Glutamatergic neuron (in vitro differentiated cells): ENCODE measurements around the gene CDK5RAP2. TPM values are rescaled to one million over a fixed set of nuclear protein-coding genes. Genes with fewer than 3 reads are reported as not detected.

Experiments used
- DNase-seq: peaks from one replicate; pipeline ENCODE4 v3.0.0; 2022
- H3K27ac Mint-ChIP-seq: one replicate; pipeline ENCODE4 v1.8.0; 2020; ENCODE audit warnings: mild to moderate bottlenecking, mixed read lengths, inconsistent platforms; ENCODE audit not compliant: unreplicated experiment
- H3K27me3 Mint-ChIP-seq: one replicate; pipeline ENCODE4 v1.8.0; 2020; ENCODE audit warnings: mild to moderate bottlenecking, moderate library complexity, mixed read lengths, inconsistent platforms; ENCODE audit not compliant: unreplicated experiment
- H3K36me3 Mint-ChIP-seq: one replicate; pipeline ENCODE4 v1.8.0; 2020; ENCODE audit warnings: mild to moderate bottlenecking, mixed read lengths, inconsistent platforms; ENCODE audit not compliant: unreplicated experiment
- H3K4me1 Mint-ChIP-seq: one replicate; pipeline ENCODE4 v1.8.0; 2020; ENCODE audit warnings: mild to moderate bottlenecking, low read depth, mixed read lengths, inconsistent platforms; ENCODE audit not compliant: unreplicated experiment
- H3K4me3 Mint-ChIP-seq: one replicate; pipeline ENCODE4 v1.8.0; 2020; ENCODE audit warnings: mild to moderate bottlenecking, mixed read lengths, inconsistent platforms; ENCODE audit not compliant: unreplicated experiment
- H3K9me3 Mint-ChIP-seq: one replicate; pipeline ENCODE4 v1.8.0; 2020; ENCODE audit warnings: mild to moderate bottlenecking, moderate library complexity, mixed read lengths, inconsistent platforms; ENCODE audit not compliant: unreplicated experiment
- CTCF ChIP-seq: fragments of 200-600 bp; sonication (generic); IDR thresholded peaks from one replicate; pipeline ENCODE4 v1.5.0; 2021; ENCODE audit not compliant: partially characterized antibody, unreplicated experiment
- total RNA-seq: library from RNA; stranded (reverse); fragmentation: NEBNext Ultra II Directional; extraction: Animal tissue kit (Norgen Biotek cat#: 25700); gene quantifications from one replicate; pipeline ENCODE4 v1.2.1, GENCODE V29; 2021; ENCODE audit not compliant: unreplicated experiment

Gene CDK5RAP2
- total RNA-seq, 1 donor from 2014 or later = 53.2 TPM

- H3K9me3 Mint-ChIP-seq = peaks cover 3% of the 10 kb centered on the region
- H3K36me3 Mint-ChIP-seq = no peaks in the 10 kb centered on the region
These were observed 34.0 kb downstream of the CDK5RAP2 start for GRCh38 chr9:120545701-120546550.

DNA sequence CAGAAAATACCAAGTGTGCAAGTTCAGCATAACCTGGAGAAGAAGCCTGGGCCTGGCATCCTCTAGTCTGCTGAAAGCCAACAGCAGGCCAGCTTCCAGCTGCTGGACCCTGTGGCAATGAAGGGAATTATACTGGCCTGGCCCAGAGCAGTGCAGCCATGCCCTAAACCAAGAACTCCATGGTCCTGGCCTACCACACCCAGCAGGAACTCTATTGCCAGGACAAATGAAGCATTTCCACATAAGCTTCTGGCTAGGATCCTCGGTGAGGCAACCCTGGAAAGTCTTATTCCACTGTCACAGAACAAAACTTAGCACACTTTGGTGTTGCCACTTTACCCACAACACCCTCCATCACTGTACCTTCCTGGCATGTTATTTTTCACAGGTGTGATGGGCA lies 35.5 kb downstream of the CDK5RAP2 start:
- Mint-ChIP-seq H3K4me1 (peaks cover 3% of the 10 kb centered on the region), H3K36me3 (no peaks in the 10 kb centered on the region), H3K4me3 (no peak overlapping the region), H3K9me3 (peaks cover 3% of the 10 kb centered on the region), H3K27ac (no peak overlapping the region), H3K27me3 (no peaks in the 10 kb centered on the region)
- no peak for TF ChIP-seq CTCF
- DNase-seq = no peak

More at GRCh38 chr9:120545701-120546550, 34.0 kb downstream of the CDK5RAP2 start:
- H3K27ac Mint-ChIP-seq = no peak overlapping the region
- peaks cover 3% of the 10 kb centered on the region for H3K4me1 Mint-ChIP-seq
- DNase-seq = no peak
- no peak overlapping the region for H3K4me3 Mint-ChIP-seq
- no peak for TF ChIP-seq CTCF
- no peaks in the 10 kb centered on the region for H3K27me3 Mint-ChIP-seq

DNA sequence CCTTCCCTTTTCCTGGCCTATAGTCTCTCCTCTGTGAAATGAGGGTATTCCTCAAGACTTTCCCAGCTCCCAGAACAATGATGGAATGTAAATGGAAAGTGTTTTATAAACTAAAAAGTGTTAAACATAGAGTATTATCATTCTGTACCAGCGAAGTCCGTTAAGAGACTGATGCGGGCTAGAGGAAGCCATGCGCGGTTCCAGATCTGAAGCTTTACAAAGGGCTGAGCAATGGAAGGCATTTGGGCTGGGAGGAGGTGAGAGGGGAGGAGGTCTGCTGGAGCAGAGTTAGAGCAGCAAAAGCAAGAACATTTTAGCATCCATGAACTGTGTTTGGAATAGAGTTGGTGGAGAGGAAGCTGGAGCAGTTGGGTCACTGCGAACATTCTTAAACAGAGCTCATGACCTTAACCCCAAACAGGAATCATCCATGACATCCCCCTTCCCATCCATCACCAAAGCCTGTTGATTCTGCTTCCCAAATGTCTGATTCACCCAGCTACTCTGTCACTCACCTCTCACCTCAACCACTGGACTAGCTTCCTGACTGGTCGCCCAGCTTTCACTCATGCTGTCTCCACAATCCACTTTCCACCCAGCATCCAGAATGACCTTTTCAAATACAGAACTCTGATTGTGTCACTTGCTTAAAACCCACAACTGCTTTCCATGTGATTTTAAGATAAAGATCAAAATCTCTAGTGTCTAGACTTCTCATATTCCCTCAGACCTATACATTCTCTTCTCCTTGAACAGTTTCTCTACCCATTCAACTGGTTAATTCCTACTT lies 37.1 kb downstream of the CDK5RAP2 start:
- no peaks in the 10 kb centered on the region for H3K36me3 Mint-ChIP-seq
- no peak overlapping the region for H3K27ac Mint-ChIP-seq
- H3K4me1 Mint-ChIP-seq = peaks cover 3% of the 10 kb centered on the region
- H3K4me3 Mint-ChIP-seq = no peak overlapping the region
- H3K9me3 Mint-ChIP-seq = peaks cover 3% of the 10 kb centered on the region
- H3K27me3 Mint-ChIP-seq = no peaks in the 10 kb centered on the region
- no peak for DNase-seq
- TF ChIP-seq CTCF = no peak

DNA sequence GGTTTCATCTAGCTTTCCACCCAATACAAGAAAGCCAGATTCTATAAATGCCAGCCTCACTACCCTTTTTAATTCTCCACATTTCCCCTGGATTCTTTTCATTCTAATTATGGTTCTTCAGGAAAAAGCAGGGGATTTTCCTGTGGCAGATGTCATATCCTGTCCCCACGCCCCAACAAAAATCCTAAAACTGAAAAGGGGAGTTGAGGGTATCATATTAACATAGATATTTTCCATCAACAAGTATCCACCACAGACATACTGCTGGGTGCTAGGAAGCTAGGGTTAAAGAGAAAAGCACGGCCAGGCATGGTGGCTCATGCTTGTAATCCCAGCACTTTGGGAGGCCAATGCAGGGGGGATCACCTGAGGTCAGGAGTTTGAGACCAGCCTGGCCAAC lies 38.0 kb downstream of the CDK5RAP2 start:
- H3K4me3 Mint-ChIP-seq = no peak overlapping the region
- H3K27me3 Mint-ChIP-seq = no peaks in the 10 kb centered on the region
- H3K4me1 Mint-ChIP-seq = peaks cover 3% of the 10 kb centered on the region
- no peak overlapping the region for H3K27ac Mint-ChIP-seq
- TF ChIP-seq CTCF = no peak
- DNase-seq = no peak
- H3K36me3 Mint-ChIP-seq = no peaks in the 10 kb centered on the region
- peaks cover 3% of the 10 kb centered on the region for H3K9me3 Mint-ChIP-seq

DNA sequence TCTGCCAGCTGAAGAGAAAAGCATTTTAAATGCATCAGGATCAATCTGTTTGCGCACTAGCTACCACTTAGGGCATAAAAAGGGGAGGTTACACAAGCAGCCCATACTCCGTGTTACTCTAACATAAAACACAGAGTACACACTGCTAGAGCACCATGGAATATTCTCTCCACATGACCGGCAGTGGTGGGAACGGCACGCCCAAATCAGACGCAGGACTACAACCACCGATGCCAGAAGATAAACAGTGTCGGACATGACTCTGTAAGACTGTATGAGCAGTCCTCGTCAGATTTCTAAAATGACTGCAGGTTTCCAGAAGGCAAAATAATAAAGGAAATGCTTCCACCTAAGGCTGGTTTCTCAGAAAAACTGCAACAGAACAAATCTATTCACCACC lies 40.0 kb downstream of the CDK5RAP2 start:
- H3K9me3 Mint-ChIP-seq = peaks cover 1% of the 10 kb centered on the region
- no peak overlapping the region for H3K4me3 Mint-ChIP-seq
- TF ChIP-seq CTCF = no peak
- H3K27ac Mint-ChIP-seq = no peak overlapping the region
- DNase-seq = no peak
- no peaks in the 10 kb centered on the region for H3K27me3 Mint-ChIP-seq
- H3K4me1 Mint-ChIP-seq = peaks cover 3% of the 10 kb centered on the region
- H3K36me3 Mint-ChIP-seq = no peaks in the 10 kb centered on the region
